GM19099 (cell line): ENCODE measurements around the gene PCSK5.

Experiments
- POLR2A ChIP-seq: IDR thresholded peaks from 3 replicates; pipeline ENCODE4 v1.6.1; 2011; ENCODE audit warnings: low read depth; ENCODE audit not compliant: insufficient read length; ENCODE audit errors: extremely low read depth

PCSK5 gene

DNA sequence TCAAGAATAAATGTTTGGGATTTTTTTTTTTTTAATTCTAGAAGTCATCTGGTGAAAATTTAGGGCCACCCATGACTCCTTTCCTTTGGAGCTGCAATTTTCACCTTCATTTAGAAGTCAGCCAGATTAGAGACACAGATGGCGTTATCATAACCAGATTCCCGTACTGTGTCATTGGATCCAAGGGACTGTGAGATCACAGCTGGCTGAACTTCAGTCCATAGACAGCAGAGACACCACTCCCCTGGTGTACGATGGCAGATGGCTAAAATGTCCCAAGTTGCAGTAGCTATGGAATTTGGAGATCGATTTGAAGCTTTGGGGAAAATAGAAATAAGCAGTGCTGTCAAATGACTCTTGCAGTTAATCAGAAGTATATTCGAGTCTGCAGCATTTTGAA lies 287.5 kb downstream of the PCSK5 start:
- no peak for TF ChIP-seq POLR2A

DNA sequence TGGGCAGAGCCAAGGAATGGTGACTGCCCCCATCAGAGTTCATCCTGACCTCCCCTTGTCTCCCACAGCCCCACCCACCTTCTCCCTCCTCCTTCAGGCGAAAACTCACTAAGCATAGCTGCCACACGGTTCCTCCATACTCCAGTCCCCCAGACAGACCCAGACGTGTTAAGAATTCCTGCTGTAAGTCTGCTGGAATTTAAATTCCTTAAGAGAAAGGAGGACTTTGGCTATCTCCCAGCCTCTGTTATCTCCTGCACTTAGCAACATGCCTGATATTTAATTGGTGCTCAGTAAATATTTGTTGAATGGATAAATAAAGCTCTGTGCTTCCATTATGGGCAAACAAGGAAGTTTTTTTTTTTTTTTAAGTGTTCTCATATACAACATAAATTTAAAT lies 290.1 kb downstream of the PCSK5 start:
- no peak for TF ChIP-seq POLR2A

DNA sequence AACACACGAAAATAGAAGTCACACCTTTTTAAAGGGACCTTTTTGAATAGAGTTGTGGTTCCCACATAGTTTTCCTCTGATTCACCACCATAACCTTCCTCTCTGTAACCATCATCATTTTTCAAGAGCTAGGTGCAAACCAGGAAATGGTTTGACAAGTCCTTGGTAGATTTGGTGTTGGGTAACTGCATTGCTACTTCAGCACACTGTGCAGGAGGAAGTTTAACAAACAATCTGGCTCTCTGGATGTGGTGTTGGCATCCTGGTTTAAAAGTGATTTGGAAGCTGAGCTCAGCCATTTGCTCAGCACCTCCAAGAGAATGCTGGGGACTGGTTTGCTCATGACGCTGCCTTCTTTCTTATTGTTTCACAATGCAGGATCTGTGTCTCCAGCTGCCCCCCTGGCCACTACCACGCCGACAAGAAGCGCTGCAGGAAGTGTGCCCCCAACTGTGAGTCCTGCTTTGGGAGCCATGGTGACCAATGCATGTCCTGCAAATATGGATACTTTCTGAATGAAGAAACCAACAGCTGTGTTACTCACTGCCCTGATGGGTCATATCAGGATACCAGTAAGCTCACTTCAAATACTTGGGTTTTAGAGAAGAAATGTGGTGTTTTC lies 290.7 kb downstream of the PCSK5 start:
- TF ChIP-seq POLR2A: no peak

DNA sequence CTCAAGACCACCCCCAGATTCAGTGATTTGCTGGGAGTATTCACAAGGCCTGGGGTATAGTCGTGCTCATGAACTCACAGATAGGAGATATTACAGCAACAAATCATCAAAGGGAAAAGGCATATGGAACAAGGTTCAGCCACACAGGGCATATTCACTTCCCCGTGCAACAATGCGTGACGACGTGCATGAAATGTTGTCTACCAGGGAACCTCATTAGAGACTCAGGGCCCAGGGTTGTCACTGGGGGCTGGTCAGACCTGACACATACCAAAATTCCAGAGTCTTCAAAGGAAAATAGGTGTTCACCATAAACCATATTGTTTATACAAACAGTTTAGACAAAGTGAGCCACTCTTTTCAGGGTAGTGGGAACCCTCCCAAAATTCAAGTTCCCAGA lies 291.3 kb downstream of the PCSK5 start:
- TF ChIP-seq POLR2A: no peak

DNA sequence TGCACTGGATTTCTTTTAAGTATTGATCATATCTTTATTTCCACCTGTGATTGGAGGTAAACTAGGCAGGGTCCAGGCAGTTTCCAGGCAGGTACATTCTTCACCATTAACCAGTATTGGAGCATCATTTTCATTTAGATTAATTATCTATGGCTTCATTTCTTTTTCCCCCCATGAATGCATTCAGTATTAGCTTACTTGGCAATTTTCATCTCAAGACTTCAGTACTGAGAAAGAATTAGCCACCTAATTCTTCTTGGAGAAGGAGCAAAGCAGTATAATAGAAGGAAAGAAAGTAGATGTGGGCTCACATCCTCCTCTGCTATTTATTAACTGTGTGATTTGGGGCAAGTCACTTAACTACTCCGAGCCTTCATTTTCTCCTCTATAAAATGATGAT lies 295.0 kb downstream of the PCSK5 start:
- no peak for TF ChIP-seq POLR2A

DNA sequence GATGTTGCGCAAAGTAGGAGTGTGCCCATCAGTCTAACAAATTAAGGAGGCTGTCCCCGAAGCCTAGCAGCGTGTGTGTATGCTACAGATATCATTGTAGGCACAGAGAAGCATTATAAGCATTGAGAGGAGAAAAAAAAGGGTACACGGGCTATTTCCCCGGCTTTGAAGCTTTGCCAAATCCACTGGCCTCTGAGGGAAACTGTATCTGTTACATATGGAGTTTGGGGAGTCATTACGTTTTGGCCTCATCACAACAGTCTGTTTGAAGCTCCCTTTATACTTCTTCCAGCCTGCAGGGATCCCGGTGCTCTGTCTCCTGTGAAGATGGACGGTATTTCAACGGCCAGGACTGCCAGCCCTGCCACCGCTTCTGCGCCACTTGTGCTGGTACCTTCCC lies 297.8 kb downstream of the PCSK5 start:
- TF ChIP-seq POLR2A: no peak

DNA sequence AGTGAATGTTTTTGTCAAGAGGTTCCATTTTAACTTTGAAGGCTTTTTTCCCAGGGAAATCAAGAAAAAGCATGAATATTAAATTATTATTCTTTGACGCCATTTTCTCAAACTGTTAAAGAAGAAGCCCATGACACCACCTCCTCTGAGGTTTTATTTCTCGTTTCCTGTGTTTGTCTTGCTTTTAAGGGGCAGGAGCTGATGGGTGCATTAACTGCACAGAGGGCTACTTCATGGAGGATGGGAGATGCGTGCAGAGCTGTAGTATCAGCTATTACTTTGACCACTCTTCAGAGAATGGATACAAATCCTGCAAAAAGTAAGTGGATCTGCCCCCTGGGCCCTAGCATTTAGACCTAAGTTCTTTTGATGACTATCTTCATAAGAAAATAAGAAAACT lies 298.4 kb downstream of the PCSK5 start:
- no peak for TF ChIP-seq POLR2A

DNA sequence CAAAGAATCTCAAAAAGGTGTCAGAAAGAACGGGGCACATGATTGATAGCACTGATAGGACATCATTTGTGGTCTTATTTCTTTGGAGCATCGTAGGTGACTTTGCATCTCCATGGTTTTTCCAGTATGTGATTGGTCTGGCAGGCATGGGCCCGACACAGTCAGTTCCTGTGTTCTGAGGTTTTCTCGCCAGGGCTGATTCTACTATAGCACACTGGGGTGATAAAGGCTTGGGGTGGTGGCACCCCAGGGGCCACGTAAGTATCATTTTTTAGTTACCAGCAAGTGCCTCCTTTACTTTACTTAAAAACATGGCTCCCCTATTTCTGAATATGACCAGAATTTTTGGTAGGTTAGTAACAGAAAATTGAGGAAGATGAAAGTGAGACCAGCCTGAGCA lies 301.0 kb downstream of the PCSK5 start:
- no peak for TF ChIP-seq POLR2A

DNA sequence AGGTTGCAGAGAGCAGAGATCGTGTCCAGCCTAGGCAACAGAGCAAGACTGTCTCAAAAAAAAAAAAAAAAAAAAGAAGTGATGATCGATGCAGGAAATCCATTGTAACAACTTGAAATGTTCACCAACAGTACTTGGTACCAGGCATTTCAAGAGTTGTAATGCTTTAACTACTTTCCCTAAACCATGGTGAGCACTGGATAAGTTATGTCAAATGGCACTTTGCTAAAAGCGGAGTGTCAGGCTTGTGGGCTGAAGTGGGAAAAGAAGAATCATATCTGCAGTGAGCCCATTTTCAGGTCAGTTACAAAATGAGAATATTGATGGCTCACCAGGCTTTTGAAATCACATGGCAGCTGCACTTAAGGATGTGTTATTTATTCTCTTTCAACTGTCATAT lies 301.5 kb downstream of the PCSK5 start:
- TF ChIP-seq POLR2A: no peak

DNA sequence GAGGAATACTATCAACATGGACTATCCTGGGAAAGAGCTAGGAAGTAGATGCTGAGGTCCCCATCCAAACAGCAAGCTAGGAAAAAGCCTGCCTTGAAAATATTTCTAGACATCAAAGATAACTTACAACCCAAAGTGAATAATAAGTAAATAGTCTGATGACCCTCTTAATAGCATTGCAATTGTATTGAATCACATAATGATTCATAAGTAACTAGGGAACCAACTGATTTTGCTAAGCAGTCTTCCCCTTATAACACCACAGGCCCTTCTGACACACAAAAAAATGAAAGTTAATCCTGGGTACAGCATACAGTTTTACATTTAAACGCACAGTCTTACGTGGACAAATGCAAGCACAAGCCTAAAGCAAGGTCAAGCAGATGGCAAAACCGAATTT lies 304.4 kb downstream of the PCSK5 start:
- TF ChIP-seq POLR2A: no peak

DNA sequence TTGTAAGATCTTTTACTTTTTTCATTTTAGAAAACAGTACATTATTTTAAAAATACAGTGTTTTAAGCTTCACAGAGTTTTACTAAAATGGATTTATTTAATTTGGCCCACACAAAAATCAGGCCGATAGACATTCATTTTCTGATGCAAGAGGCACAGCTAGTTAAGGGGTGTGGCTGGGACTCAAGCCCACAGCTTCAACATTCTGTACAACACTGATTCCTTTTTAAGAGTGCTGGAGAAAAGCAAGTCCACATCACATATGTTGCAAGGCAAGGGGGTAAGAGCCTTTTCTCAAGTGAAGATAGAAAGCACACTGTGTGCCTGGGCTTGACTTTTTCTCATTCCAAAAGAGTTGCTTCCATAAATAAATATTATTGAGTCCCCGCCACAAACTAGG lies 307.9 kb downstream of the PCSK5 start:
- no peak for TF ChIP-seq POLR2A

DNA sequence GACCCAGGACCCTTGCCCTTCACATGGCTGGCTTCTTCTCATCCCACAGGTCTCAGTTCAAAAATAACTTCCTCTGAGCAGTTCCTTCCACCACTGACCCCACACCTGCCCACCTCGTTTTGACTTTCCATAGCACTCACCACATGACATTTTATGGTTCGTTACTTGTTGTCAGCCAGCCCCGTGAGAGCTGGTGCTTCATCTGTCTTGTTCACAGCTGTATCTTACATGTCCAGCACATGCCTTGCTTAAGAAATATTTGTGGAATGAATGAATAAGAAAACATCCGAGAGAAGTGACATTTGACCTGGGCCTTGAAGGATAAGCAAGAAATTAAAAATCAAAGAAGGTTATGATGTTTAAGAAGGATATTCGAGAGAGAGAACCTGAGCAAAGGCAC lies 309.8 kb downstream of the PCSK5 start:
- TF ChIP-seq POLR2A: no peak

DNA sequence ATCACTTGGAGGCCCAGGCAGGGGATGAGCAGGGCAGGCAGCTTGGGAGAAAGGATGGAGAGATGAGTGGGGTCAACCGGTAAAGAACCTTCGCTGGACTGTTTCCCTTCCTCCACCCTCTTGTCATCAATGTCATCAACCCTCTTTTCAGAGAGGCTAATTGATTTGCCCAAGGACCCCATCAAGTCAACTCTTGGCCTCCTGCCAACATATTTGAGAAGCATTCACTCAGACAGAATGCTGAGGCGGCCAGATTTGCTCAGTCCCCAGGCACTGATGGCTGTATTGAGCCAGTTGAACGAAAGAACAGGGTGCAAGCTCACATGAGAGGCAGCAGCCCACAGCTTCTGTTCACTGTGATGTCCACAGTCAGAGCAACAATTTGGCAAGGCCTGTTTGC lies 310.3 kb downstream of the PCSK5 start:
- no peak for TF ChIP-seq POLR2A

DNA sequence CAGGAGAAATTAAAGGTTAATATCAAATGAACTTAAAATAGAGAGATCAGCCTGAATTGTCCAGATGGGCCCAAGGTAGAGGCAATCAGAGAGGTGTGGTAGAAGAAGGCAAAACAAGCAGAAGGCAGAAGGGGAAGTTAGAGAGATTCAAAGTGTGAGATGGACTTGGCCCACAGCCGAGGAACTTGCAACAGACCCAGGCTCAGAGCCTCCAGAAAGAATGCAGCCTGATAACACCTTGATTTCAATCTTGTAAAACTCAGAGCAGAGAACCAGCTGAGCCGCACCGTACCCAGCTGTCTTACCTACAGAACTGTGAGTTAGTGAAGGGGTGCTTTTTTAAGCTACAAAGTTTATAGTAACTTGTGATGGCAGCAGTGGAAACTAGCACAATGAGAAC lies 312.9 kb downstream of the PCSK5 start:
- no peak for TF ChIP-seq POLR2A

DNA sequence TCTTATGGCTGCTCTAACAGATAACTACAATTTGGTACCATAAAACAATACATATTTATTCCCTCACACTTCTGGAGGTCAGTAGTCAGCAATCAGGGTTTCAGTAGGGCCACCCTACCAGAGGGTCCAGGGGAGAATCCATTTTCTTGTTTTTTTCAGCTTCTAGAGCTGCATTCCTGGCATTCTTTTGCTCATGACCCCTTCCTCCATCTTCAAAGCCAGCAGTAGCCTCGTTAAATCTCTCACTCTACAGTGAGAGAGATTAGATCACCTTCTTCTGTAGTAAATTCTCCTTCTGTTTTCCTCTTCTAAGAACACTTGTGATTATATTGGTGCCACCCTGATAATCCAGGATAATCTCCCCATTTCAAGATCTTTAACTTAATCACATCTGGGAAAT lies 316.3 kb downstream of the PCSK5 start:
- no peak for TF ChIP-seq POLR2A

DNA sequence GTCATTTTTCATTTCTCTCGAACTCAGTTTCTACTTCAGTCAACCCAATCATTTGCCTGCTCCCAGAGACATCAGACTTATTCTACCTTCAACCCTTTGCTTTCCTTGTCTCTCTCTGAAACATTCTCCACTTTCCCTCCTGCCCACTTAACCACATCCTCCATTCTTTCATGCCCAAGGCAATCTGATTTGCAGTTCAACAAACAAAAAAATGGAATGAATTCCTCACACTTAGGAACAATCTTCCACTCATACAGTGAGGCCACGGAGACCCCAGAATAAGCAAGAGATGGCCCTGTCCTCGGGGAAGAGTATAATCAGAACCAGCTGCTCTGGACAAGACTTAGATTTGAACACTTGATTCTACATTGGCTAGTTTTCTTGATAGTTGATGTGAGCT lies 323.3 kb downstream of the PCSK5 start:
- no peak for TF ChIP-seq POLR2A

DNA sequence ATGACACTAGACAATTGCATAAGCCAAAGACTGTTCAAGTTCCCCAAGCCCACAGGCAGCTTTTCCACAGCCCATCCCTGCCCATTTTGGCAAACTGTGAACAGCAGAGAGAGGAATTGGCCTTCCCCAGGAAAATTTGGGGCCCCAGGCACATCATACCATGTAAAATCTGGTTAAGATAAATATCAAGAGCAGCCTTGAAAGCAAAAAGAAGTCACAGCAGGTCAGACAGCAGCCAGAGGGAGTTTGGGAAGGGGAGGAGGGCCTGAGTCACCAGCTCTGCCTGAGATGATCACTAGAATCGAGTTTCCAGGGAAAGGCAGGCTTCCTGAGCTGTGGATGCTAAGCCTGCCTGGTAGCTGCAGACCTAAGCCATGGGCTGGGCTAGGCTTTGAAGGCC lies 324.6 kb downstream of the PCSK5 start:
- no peak for TF ChIP-seq POLR2A
